ENCODE measurements around the gene STYK1. TPM values are rescaled to one million over a fixed set of nuclear protein-coding genes. Genes with fewer than 3 reads are reported as not detected.
A peak's percentile ranks its signal among the peaks of the same experiment; 100 is the strongest.
"Not testable (repeated sequence)": the region's sequence is repeated elsewhere in the genome, so short reads cannot be mapped to it uniquely, and the experiment has no call there.

Gene STYK1
- total RNA-seq, 1 donor, result under 0.01 TPM

- H2AFZ ChIP-seq (ENCODE audit: low read length), result peak overlapping the region; percentile 78
- H3K27me3 ChIP-seq (ENCODE audit: insufficient read depth, low read length), result no peaks in the 10 kb centered on the region
These were observed 60.9 kb downstream of the STYK1 start for GRCh38 chr12:10612984-10613348.

GRCh38 chr12:10612110-10612509 is 61.7 kb downstream of the STYK1 start:
- Histone ChIP-seq H3K9me3 (ENCODE audit: low read depth, low read length) (no peaks in the 10 kb centered on the region), H3K4me3 (ENCODE audit: insufficient read depth, low read length) (peak overlapping the region; percentile 84), H2AFZ (ENCODE audit: low read length) (no peak overlapping the region), H3K36me3 (ENCODE audit: insufficient read depth, low read length) (peaks cover 17% of the 10 kb centered on the region), H3K79me2 (ENCODE audit: insufficient read depth, low read length) (peaks cover 23% of the 10 kb centered on the region), H3K4me2 (ENCODE audit: insufficient read depth, low read length) (peak overlapping the region; percentile 99), H3K27me3 (ENCODE audit: insufficient read depth, low read length) (no peaks in the 10 kb centered on the region), H4K20me1 (ENCODE audit: insufficient read depth, low read length) (no peaks in the 10 kb centered on the region), H3K4me1 (ENCODE audit: insufficient read depth, low read length) (peaks cover 16% of the 10 kb centered on the region), H3K27ac (ENCODE audit: low read depth, low read length) (peak overlapping the region; percentile 98)
- no peak for DNase-seq (ENCODE audit: insufficient read length, low spot score, missing footprints)
- TF ChIP-seq CTCF (IDR thresholded peaks at IDR 0.05; ENCODE audit: extremely low read depth, low read depth, low read length), result no peak

More at GRCh38 chr12:10612984-10613348, 60.9 kb downstream of the STYK1 start:
- Histone ChIP-seq H3K4me2 (ENCODE audit: insufficient read depth, low read length) (peak overlapping the region; percentile 99), H3K36me3 (ENCODE audit: insufficient read depth, low read length) (peaks cover 11% of the 10 kb centered on the region), H3K27ac (ENCODE audit: low read depth, low read length) (peak overlapping the region; percentile 98), H4K20me1 (ENCODE audit: insufficient read depth, low read length) (no peaks in the 10 kb centered on the region), H3K4me3 (ENCODE audit: insufficient read depth, low read length) (peak overlapping the region; percentile 84), H3K79me2 (ENCODE audit: insufficient read depth, low read length) (peaks cover 23% of the 10 kb centered on the region), H3K4me1 (ENCODE audit: insufficient read depth, low read length) (peaks cover 21% of the 10 kb centered on the region), H3K9me3 (ENCODE audit: low read depth, low read length) (no peaks in the 10 kb centered on the region)
- DNase-seq (ENCODE audit: insufficient read length, low spot score, missing footprints), result no peak
- TF ChIP-seq CTCF (IDR thresholded peaks at IDR 0.05; ENCODE audit: extremely low read depth, low read depth, low read length), result no peak

- peaks cover 23% of the 10 kb centered on the region for H3K36me3 ChIP-seq (ENCODE audit: insufficient read depth, low read length)
- not testable (repeated sequence) for H3K27me3 ChIP-seq (ENCODE audit: insufficient read depth, low read length); H4K20me1 ChIP-seq (ENCODE audit: insufficient read depth, low read length); DNase-seq (ENCODE audit: insufficient read length, low spot score, missing footprints); H2AFZ ChIP-seq (ENCODE audit: low read length); H3K9me3 ChIP-seq (ENCODE audit: low read depth, low read length); H3K27ac ChIP-seq (ENCODE audit: low read depth, low read length); H3K4me3 ChIP-seq (ENCODE audit: insufficient read depth, low read length); H3K4me2 ChIP-seq (ENCODE audit: insufficient read depth, low read length)
- peaks cover 23% of the 10 kb centered on the region for H3K79me2 ChIP-seq (ENCODE audit: insufficient read depth, low read length)
- peaks cover 16% of the 10 kb centered on the region for H3K4me1 ChIP-seq (ENCODE audit: insufficient read depth, low read length)
These were observed 62.6 kb downstream of the STYK1 start for GRCh38 chr12:10611258-10611657.

GRCh38 chr12:10610188-10610587 is 63.7 kb downstream of the STYK1 start:
- Histone ChIP-seq H3K27me3 (ENCODE audit: insufficient read depth, low read length) (no peaks in the 10 kb centered on the region), H3K79me2 (ENCODE audit: insufficient read depth, low read length) (peaks cover 23% of the 10 kb centered on the region), H3K4me1 (ENCODE audit: insufficient read depth, low read length) (peaks cover 16% of the 10 kb centered on the region), H2AFZ (ENCODE audit: low read length) (no peak overlapping the region), H3K36me3 (ENCODE audit: insufficient read depth, low read length) (peaks cover 33% of the 10 kb centered on the region), H3K27ac (ENCODE audit: low read depth, low read length) (no peak overlapping the region), H3K4me2 (ENCODE audit: insufficient read depth, low read length) (no peak overlapping the region), H3K4me3 (ENCODE audit: insufficient read depth, low read length) (no peak overlapping the region), H3K9me3 (ENCODE audit: low read depth, low read length) (no peaks in the 10 kb centered on the region), H4K20me1 (ENCODE audit: insufficient read depth, low read length) (no peaks in the 10 kb centered on the region)
- TF ChIP-seq CTCF (IDR thresholded peaks at IDR 0.05; ENCODE audit: extremely low read depth, low read depth, low read length), result no peak
- DNase-seq (ENCODE audit: insufficient read length, low spot score, missing footprints), result no peak

All from osteoblast (primary cell).